Kidney (tissue), 14 donors: ENCODE results near the gene GBP6. TPM values are rescaled to one million over a fixed set of nuclear protein-coding genes. Genes with fewer than 3 reads are reported as not detected.
"Not testable (repeated sequence)": the region's sequence is repeated elsewhere in the genome, so short reads cannot be mapped to it uniquely, and the experiment has no call there.

ENCODE experiments used
- DNase-seq, 5 donors: peaks; one replicate each; pipeline ENCODE4 v3.0.0-alpha.2; 2013 to 2020
- FAIRE-seq: peaks from 2 replicates; lab custom pipeline; 2012; peaks lifted over from hg19 to GRCh38; lab: Jason Lieb, UNC
- H3K27ac ChIP-seq, 2 donors: one replicate each; pipeline ENCODE4 v1.7.0; 2013; ENCODE audit warnings: low read depth in 2 of 2, low read length in 2 of 2, inconsistent platforms in 1 of 2
- H3K27me3 ChIP-seq: one replicate; pipeline ENCODE4 v1.7.1; 2013; ENCODE audit warnings: low read length, inconsistent platforms; ENCODE audit not compliant: control insufficient read depth, insufficient read depth
- H3K36me3 ChIP-seq, 3 donors: one replicate each; pipeline versions ENCODE4 v1.7.0 to v1.7.1; 2013; ENCODE audit warnings: low read length in 3 of 3, control low read depth in 1 of 3, inconsistent platforms in 1 of 3; ENCODE audit not compliant: insufficient read depth in 3 of 3, control insufficient read depth in 2 of 3
- H3K4me1 ChIP-seq, 3 donors: one replicate each; pipeline versions ENCODE4 v1.7.0 to v1.7.1; 2013; ENCODE audit warnings: low read length in 3 of 3, inconsistent platforms in 1 of 3, low read depth in 1 of 3; ENCODE audit not compliant: control insufficient read depth in 2 of 3, insufficient read depth in 2 of 3
- H3K4me3 ChIP-seq, 3 donors: one replicate each; pipeline versions ENCODE4 v1.7.0 to v1.8.1; 2013; ENCODE audit warnings: low read length in 3 of 3, control low read depth in 1 of 3, inconsistent platforms in 1 of 3
- H3K9ac ChIP-seq, 3 donors: one replicate each; pipeline versions ENCODE4 v1.7.0 to v1.7.1; 2013; ENCODE audit warnings: low read length in 3 of 3, control low read depth in 1 of 3, inconsistent platforms in 1 of 3
- H3K9me3 ChIP-seq, 3 donors: one replicate each; pipeline versions ENCODE4 v1.7.0 to v1.7.1; 2013; ENCODE audit warnings: low read length in 3 of 3, control low read depth in 1 of 3, inconsistent platforms in 1 of 3; ENCODE audit not compliant: control insufficient read depth in 2 of 3, insufficient read depth in 1 of 3
- intact Hi-C: fragments of 100-400 bp; cut with DNase I; formaldehyde crosslinking; loops from one replicate; pipeline ENCODE4 v1.11.1; 2022
- polyA plus RNA-seq: library from polyadenylated mRNA; stranded (reverse); fragments of 350-450 nt; fragmentation: Illumina TruSeq; extraction: RNeasy Lipid Tissue Mini Kit (QIAGEN cat#74804); gene quantifications from one replicate; pipeline ENCODE4 v1.2.3, GENCODE V29; 2014; ENCODE audit warnings: low read depth, low replicate concordance; ENCODE audit not compliant: insufficient read depth
- total RNA-seq: library from RNA; stranded (reverse); fragmentation: NEBNext Ultra II Directional; extraction: Animal tissue kit (Norgen Biotek cat#: 25700); gene quantifications from one replicate; pipeline ENCODE4 v1.2.1, GENCODE V29; 2021
- TF ChIP-seq, protein P1 (sequence below): IDR thresholded peaks from 3 replicates; pipeline ENCODE4 v1.5.1; 2012; ENCODE audit warnings: mild to moderate bottlenecking, moderate library complexity, borderline replicate concordance; ENCODE audit not compliant: insufficient read depth; ENCODE audit errors: extremely low read depth
- donor health status: control.
- donor health status: control.
- donor health status: control.
- donor health status: control.
- donor health status: control.
- donor health status: DM: yes; HTN: yes; CAD: no.
- donor health status: Normal renal cell carcinoma (clear cell type).

The GBP6 gene
- total and polyA plus RNA-seq, 2 donors from 2014 or later = not detected

DNA sequence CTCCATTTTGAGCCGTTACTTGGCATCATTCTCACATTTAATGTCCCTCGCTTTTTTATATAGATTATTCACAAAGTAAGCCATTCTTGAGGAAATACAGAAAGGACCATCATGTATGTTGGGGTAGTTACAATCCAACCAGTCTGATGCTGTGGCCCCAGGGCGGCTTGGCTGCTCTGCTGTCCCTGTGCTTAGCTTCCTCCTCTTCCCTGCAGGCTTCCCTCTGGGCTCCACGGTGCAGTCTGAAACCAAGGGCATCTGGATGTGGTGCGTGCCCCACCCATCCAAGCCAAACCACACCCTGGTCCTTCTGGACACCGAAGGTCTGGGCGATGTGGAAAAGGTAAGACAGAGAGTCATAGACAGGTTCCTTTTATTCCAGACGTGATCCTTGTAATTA is 5.5 kb downstream of the GBP6 start:
- no peak overlapping the region for H3K27ac ChIP-seq
- TF ChIP-seq, protein P1, sequence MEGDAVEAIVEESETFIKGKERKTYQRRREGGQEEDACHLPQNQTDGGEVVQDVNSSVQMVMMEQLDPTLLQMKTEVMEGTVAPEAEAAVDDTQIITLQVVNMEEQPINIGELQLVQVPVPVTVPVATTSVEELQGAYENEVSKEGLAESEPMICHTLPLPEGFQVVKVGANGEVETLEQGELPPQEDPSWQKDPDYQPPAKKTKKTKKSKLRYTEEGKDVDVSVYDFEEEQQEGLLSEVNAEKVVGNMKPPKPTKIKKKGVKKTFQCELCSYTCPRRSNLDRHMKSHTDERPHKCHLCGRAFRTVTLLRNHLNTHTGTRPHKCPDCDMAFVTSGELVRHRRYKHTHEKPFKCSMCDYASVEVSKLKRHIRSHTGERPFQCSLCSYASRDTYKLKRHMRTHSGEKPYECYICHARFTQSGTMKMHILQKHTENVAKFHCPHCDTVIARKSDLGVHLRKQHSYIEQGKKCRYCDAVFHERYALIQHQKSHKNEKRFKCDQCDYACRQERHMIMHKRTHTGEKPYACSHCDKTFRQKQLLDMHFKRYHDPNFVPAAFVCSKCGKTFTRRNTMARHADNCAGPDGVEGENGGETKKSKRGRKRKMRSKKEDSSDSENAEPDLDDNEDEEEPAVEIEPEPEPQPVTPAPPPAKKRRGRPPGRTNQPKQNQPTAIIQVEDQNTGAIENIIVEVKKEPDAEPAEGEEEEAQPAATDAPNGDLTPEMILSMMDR = no peak
- no peaks in the 10 kb centered on the region for H3K9me3 ChIP-seq
- H3K27me3 ChIP-seq = no peaks in the 10 kb centered on the region
- FAIRE-seq (no peak), DNase-seq (no peak)
- H3K4me3 ChIP-seq = no peak overlapping the region
- H3K36me3 ChIP-seq = no peaks in the 10 kb centered on the region
- no peaks in the 10 kb centered on the region for H3K4me1 ChIP-seq
- no peak overlapping the region for H3K9ac ChIP-seq
- intact Hi-C loops = no loop called here

DNA sequence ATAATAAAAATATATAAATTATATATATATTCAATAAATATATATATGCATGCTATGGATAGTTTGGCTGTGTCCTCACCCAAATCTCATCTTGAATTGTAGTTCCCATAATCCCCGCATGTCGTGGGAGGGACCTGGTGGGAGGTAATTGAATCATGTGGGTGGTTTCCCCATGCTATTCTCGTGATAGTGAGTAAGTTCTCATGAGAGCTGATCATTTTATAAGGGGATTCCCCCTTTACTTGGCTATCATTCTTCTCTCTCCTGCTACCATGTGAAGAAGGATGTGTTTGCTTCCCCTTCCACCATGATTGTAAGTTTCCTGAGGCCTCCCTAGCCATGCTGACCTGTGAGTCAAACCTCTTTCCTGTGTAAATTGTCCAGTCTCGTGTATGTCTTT is 10.0 kb downstream of the GBP6 start:
- intact Hi-C loops, H3K4me1 ChIP-seq, FAIRE-seq, H3K4me3 ChIP-seq, H3K27me3 ChIP-seq, H3K27ac ChIP-seq, H3K9ac ChIP-seq, DNase-seq, H3K36me3 ChIP-seq, H3K9me3 ChIP-seq: not testable (repeated sequence)

DNA sequence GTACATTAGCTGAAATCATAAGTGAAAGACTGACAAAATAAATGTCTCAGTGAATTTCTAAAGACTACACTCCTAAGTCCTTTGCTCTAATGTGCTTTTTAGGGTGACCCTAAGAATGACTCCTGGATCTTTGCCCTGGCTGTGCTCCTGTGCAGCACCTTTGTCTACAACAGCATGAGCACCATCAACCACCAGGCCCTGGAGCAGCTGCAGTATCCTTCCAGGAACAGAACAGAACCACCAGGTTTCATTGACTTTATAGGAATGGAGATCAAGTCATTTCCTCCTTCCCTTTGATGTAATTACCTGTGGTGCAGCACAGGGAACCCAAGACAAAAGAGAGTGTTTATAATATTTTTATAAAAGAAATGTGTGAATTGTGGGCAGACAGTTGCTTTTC is 14.1 kb downstream of the GBP6 start:
- intact Hi-C loops = no loop called here
- FAIRE-seq = no peak
- Histone ChIP-seq H3K27me3 (no peaks in the 10 kb centered on the region), H3K4me3 (no peak overlapping the region), H3K36me3 (no peaks in the 10 kb centered on the region), H3K4me1 (no peaks in the 10 kb centered on the region), H3K9ac (no peak overlapping the region), H3K9me3 (no peaks in the 10 kb centered on the region), H3K27ac (no peak overlapping the region)
- TF ChIP-seq, protein P1 = no peak
- DNase-seq = no peak

DNA sequence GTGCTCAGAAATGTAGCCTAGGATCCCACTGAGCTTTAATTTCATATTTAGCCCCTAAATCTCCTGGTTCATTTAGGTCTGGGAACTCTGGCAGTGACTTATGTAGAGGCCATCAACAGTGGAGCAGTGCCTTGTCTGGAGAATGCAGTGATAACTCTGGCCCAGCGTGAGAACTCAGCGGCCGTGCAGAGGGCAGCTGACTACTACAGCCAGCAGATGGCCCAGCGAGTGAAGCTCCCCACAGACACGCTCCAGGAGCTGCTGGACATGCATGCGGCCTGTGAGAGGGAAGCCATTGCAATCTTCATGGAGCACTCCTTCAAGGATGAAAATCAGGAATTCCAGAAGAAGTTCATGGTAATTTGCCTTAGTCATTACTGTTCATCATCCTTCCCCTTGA is 17.8 kb downstream of the GBP6 start:
- H3K27ac ChIP-seq = no peak overlapping the region
- no peak overlapping the region for H3K4me3 ChIP-seq
- no peaks in the 10 kb centered on the region for H3K4me1 ChIP-seq
- H3K9ac ChIP-seq = no peak overlapping the region
- TF ChIP-seq, protein P1 = no peak
- FAIRE-seq = no peak
- intact Hi-C loops = no loop called here
- no peaks in the 10 kb centered on the region for H3K36me3 ChIP-seq
- H3K9me3 ChIP-seq = no peaks in the 10 kb centered on the region
- no peaks in the 10 kb centered on the region for H3K27me3 ChIP-seq
- no peak for DNase-seq
